Activated gamma-delta T cell treated with anti-CD3 and anti-CD28 coated beads, Interleukin-2, amount 50 U/mL, for 16 hours (primary cell): ENCODE measurements around the gene TVP23C.

Experiments
- DNase-seq: peaks from one replicate; pipeline ENCODE4 v3.0.0-alpha.2; 2020; ENCODE audit warnings: low read depth

The TVP23C gene

GRCh38 chr17:15465045-15465701 lies 98.1 kb downstream of the TVP23C start:
- no peak for DNase-seq

DNA sequence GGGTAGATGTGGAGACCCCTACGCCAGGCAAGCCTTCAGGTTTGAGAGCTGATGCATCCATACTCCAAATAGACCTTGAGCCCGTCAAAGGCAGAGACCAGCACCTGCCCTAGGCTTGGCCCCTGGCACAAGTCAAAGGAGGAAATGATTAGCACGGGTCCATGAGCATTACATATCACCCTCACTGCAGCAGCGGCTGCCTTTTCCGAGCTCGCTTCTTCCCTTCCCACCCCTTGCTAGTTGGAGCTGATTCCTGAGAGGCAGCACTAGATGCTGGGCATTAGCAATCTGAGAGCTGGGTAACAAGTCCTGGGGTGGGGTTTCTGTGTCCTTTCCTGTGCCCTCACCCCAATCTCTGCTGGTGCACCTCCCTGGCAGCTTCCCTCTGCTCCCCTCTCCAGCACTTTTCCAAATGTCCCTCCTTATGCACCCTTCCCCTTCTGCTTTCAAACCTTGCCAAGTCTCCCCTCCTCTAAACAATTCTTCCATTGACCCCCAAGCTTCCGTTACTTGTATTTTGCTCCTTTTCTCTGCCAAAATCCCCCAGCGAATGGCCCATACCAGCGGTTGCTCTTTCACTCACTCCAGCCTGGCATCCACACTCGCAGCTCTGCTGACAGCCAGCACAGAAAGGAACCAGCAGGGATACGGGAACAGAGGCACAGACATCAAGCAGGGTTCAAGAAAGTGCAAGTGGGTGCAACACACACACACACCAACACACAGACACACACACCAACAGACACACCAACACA lies 98.9 kb downstream of the TVP23C start:
- DNase-seq, result no peak

DNA sequence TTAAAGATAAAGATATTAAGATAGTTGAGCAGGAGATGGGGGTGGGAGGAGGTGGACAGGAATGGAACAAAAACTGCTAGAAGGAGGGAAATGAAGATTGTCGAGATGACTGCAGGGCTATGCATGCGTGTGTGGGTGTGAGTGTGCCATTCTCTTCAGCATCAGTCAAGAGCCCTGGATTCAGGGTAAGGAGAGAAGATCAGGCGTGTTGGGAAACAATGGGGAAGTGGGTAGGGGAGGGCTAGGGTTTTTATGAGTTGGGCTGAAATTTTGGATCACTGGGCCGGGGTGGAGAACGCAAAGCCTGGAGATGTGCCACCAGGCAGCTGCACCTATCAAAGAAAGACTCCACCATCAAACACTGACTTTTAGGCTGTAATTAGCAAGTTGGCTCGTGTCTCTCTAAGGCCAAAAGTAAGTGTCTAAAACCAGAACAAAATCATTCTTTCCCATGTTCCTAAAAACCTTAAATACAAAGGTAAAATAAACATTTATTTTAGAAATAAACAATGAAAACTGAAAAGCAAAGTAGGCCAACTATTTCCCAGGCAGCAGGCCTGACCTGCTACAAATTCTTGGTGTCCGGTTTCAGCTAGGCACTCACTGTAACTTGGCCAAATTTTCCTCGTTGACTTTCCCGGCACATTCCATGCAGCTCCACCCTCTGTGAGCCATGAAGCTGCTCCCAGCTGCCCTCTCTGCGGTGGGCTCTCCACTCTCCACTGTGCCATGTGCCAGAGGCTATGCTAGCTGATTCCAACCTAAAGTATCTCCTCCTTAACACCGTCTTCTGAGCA lies 100.1 kb downstream of the TVP23C start:
- DNase-seq, result no peak

DNA sequence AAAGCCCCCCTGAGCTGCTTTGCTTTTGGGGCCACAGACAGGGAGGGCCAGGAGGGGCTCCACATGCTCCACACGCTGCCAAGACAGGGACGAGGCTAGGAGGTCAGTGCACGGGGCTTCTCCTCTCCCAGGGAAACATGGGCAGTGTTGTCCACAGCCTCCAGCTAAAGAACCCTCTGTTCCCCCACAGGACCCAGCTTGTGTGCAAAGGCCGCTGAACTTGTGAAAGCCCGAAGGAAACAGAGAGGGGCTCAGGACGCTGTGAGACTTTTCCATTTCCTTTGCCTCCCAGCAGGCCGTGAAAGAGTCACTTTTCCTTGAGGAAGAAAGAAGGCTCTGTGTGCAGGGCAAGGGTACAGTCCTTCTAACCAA lies 105.6 kb downstream of the TVP23C start:
- no peak for DNase-seq

GRCh38 chr17:15456972-15457722 lies 106.1 kb downstream of the TVP23C start:
- DNase-seq, result no peak

GRCh38 chr17:15456496-15456895 lies 106.8 kb downstream of the TVP23C start:
- DNase-seq, result no peak

DNA sequence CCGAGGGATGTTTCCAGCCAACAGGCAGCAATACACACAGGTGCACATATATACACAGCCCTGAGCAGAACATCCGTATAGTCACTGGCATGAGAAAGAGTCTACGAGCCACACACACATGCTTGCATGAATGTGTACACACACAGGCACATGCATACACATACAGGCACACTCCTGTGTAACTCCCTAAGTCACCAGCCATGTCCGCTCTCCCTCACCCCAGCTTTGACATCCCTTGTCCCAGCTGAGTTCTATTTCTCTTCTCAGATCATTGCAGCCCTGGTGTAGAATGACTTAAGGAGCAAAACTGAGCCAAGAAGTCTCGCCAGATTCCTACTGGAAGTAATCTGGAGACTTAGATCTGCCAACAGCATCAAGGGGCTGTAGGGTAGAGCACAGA lies 108.9 kb downstream of the TVP23C start:
- no peak for DNase-seq

DNA sequence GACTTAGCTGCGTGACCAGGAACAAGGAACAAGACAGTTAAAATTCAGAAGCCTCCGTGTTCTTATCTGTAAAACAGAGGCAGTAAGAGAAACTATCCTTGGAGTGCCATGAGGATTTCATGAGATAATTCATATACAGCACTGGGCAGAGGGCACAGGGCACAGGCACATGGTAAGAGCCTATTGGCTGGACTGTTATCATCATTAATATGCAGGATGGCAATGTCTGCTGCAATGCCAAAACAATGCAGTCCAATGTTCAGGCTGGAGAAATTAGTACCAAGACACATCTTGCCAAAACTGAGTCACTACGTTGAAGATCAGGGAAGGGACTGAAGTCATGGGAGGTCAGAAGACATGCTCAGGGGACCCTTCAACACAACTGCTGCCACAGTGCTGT lies 109.5 kb downstream of the TVP23C start:
- no peak for DNase-seq

- no peak for DNase-seq
These were observed 110.0 kb downstream of the TVP23C start for GRCh38 chr17:15453246-15453645.

DNA sequence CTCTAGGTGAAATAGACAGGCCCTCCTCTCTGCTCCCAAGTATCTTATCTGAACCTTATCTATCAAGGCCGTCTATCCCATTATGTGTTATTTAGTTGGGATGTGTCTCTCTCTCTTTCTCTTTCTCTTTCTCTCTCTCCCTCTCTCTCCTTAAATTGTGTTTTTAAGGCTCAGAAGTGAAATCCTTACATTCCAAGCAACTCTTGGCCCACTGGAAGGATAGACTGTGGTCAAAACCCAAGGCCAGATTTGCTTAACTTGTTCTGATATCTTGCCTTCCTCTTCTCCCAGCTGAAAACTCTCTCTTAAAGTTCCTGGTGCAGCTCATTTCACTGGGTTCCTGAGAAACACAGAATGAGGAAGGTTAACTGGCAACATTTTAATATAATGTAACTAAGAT lies 110.5 kb downstream of the TVP23C start:
- no peak for DNase-seq
